HepG2 (cell line): ENCODE measurements around the gene TEAD3.
A peak's percentile ranks its signal among the peaks of the same experiment; 100 is the strongest.

Experiments
- FOXC1 ChIP-seq: sonication (generic); formaldehyde crosslinking; IDR thresholded peaks from 2 replicates; pipeline ENCODE4 v1.8.0; 2022; ENCODE audit warnings: mild to moderate bottlenecking, missing genetic modification reagents, borderline replicate concordance
- RFXAP ChIP-seq: sonication (generic); formaldehyde crosslinking; IDR thresholded peaks from 2 replicates; pipeline ENCODE4 v1.4.0; 2020; ENCODE audit warnings: missing genetic modification reagents, borderline replicate concordance
- SMARCE1 ChIP-seq: fragments of 450-650 bp; IDR thresholded peaks from 2 replicates; pipeline ENCODE4 v1.6.1; 2017; ENCODE audit warnings: borderline replicate concordance
- ZNF24 ChIP-seq: fragments of 450-650 bp; IDR thresholded peaks from 2 replicates; pipeline ENCODE4 v1.6.1; 2017; ENCODE audit warnings: antibody characterized with exemption, mild to moderate bottlenecking
- ZNF639 ChIP-seq: conservative IDR thresholded peaks from 2 replicates; pipeline ENCODE4 v1.6.1; 2018; ENCODE audit warnings: missing genetic modification reagents

- TF ChIP-seq ZNF24: no peak
- no peak for TF ChIP-seq ZNF639 (CRISPR knock-in tag)
- TF ChIP-seq RFXAP: no peak
- no peak for TF ChIP-seq SMARCE1
- 0 out of 2 replicates have a peak, but pooled peaks have one; percentile 32 for TF ChIP-seq FOXC1 (CRISPR knock-in tag)
Measured at GRCh38 chr6:35522660-35523658, 26.1 kb upstream of the TEAD3 start.
